T-helper 1 cell treated with Interleukin-12 subunit alpha and Interleukin-12 subunit beta and Interleukin-4 antibody, amounts not matched to agents 30 μg/mL and 1 μg/mL, for 36 hours (primary cell): ENCODE measurements around the gene IL18BP.

Source experiments
- H3K27ac Mint-ChIP-seq: one replicate; pipeline ENCODE4 v1.8.0; 2021; ENCODE audit warnings: mild to moderate bottlenecking, mixed read lengths
- H3K27me3 Mint-ChIP-seq: one replicate; pipeline ENCODE4 v1.8.0; 2021; ENCODE audit warnings: low read depth, mixed read lengths
- H3K36me3 Mint-ChIP-seq: one replicate; pipeline ENCODE4 v1.8.0; 2021; ENCODE audit warnings: low read depth, mixed read lengths
- H3K4me1 Mint-ChIP-seq: one replicate; pipeline ENCODE4 v1.8.0; 2021; ENCODE audit warnings: low read depth, mixed read lengths
- H3K4me3 Mint-ChIP-seq: one replicate; pipeline ENCODE4 v1.8.0; 2021; ENCODE audit warnings: mild to moderate bottlenecking, moderate library complexity, mixed read lengths
- H3K9me3 Mint-ChIP-seq: one replicate; pipeline ENCODE4 v1.8.0; 2021; ENCODE audit warnings: mixed read lengths

IL18BP gene

DNA sequence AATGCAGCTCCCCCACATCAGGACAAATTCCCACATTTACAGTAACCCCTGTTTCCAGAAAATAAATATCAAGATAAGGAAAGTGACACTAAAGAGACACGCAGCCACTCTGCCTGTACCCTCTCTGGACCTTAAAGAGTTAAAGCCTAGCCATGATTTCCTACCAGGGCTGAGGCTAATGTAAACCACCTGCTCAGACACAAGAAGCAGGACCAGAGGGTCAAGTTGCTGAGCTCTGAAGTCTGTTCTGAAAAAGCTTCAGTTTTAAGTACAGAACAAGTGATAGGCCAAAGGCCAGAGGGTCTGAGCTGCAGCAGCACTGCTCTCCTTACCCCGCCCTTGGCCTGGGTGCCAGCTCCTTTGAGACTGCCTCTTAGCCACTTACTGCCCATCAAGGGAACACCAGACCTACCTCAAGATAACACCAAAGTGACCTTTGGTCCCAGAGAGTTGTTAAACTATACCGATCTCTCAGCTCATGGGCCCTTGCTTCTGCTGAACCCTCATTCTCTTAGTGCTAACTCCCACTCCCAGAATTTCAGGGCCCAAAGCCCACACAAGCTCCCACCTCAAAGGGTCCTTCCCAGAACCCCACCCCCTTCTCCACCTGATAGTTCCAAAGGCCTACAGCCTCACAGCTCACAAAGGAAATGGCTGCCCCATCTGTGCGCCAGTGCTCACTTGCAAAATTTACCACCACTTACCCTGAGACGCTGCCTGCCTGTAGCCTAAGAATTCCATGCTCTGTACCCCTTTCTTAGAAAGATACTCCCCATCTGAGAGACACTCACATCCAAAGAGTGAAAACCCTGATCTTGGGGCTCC lies 40.5 kb downstream of the IL18BP start:
- no peaks in the 10 kb centered on the region for H3K9me3 Mint-ChIP-seq
- H3K4me3 Mint-ChIP-seq = no peak overlapping the region
- peaks cover 37% of the 10 kb centered on the region for H3K4me1 Mint-ChIP-seq
- peaks cover 20% of the 10 kb centered on the region for H3K36me3 Mint-ChIP-seq
- no peak overlapping the region for H3K27ac Mint-ChIP-seq
- no peaks in the 10 kb centered on the region for H3K27me3 Mint-ChIP-seq

DNA sequence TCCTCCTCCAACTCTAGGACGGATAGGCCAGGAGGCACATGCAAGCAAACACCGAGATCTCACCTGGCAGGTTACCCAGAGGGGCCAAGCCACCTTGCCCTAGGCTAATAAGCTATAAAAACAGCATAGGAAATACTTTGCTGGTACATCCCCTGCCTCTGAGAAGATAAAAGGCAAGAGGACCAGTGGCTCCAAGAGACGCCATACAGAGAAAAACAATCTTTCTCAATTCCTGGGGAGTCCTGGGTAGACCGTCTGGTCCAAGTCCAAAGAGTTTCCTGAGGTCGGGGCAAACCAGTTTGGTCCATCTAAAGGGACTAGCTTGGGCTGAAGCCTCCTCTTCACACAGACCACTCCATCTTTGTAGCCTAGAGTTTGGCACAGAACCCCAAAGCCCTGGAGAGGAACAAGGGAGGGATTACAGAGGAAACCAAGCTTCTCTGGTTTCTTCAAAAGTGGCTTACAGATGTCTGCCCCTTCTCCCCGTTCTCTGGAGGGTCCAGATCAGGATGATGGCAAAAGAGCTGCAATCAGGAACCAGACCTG lies 41.2 kb downstream of the IL18BP start:
- Mint-ChIP-seq H3K27me3 (no peaks in the 10 kb centered on the region), H3K4me1 (peaks cover 37% of the 10 kb centered on the region), H3K4me3 (no peak overlapping the region), H3K36me3 (peaks cover 19% of the 10 kb centered on the region), H3K27ac (no peak overlapping the region), H3K9me3 (no peaks in the 10 kb centered on the region)

DNA sequence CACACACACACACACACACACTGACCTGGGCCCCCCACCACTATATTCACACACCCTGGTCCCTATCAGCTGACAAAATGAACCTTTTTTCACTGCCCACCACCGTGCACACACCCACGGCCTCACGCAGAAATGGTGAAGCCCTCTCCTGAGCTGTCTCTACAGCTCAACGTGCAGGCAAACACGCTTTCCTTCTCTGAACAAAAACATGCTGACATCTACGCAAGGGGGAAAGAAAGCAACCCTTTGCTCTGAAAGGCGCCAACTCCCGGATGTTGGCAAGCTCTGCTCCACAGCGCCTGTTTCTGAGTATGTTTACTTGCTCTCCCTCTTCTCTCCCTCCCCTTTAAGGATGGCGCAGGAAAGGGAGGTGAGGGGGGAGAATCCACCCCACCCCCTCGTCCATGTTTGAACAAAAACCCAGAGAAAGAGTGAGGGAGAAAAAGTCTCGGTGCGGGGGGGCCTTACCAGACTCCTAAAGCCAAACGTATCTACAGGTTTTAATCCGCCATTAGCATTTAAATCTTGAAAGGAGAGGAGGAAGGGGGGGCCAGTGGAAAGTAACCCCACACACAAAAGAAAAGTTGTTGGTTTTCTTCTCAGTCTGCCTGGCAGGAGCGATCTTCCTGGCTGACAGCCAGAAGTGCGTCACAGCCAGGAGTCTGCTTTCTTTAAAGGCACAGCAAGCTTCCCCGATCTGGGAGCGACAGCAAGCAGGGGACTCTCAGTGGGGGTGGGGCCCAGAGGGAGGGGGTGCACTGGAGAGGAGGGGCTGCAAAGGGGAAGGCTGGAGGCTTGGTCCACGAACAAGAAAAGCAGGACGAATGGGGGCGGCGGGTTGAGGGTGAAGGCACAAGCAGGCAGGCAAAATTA lies 42.0 kb downstream of the IL18BP start:
- no peaks in the 10 kb centered on the region for H3K9me3 Mint-ChIP-seq
- H3K4me1 Mint-ChIP-seq = peaks cover 35% of the 10 kb centered on the region

DNA sequence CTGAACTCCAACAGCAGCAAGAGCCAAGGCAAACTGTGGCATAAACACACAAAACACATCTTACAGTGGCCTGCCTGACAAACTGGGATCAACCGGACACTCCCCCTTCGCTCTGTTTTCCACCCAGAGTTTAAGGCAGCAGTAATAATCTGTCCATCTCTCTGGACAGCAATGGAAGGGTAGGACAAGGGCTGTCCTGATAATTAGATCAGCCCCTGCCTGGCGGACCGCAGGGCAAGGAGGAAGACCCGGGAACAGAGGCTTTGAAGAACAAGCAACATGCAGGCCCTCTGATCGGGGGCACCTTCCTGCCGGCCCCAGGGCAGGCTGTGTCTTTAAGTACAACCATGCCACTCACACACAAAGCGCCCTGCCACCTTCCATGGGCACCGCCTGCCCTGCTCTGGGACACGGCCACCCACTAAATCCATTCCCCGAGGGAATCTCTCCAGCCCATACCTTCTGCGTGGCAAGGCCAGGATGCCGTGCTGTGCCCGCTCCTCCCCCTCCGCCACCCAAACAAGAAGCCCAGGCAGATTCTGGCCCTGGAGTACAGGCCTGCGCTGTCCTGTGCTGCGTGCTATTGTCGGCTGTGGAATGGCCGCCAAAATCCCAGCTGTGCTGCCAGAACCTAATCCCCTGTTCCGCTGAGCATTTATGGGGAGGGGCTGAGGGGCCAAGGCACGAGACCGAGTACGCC lies 42.8 kb downstream of the IL18BP start:
- H3K27me3 Mint-ChIP-seq = no peaks in the 10 kb centered on the region
- H3K4me3 Mint-ChIP-seq = no peak overlapping the region
- no peak overlapping the region for H3K27ac Mint-ChIP-seq
- H3K36me3 Mint-ChIP-seq = peaks cover 10% of the 10 kb centered on the region
- H3K4me1 Mint-ChIP-seq = peaks cover 32% of the 10 kb centered on the region
- H3K9me3 Mint-ChIP-seq = no peaks in the 10 kb centered on the region

More for the DNA sequence above, 42.0 kb downstream of the IL18BP start:
- no peak overlapping the region for H3K4me3 Mint-ChIP-seq
- H3K36me3 Mint-ChIP-seq = peaks cover 12% of the 10 kb centered on the region
- H3K27ac Mint-ChIP-seq = no peak overlapping the region
- no peaks in the 10 kb centered on the region for H3K27me3 Mint-ChIP-seq

DNA sequence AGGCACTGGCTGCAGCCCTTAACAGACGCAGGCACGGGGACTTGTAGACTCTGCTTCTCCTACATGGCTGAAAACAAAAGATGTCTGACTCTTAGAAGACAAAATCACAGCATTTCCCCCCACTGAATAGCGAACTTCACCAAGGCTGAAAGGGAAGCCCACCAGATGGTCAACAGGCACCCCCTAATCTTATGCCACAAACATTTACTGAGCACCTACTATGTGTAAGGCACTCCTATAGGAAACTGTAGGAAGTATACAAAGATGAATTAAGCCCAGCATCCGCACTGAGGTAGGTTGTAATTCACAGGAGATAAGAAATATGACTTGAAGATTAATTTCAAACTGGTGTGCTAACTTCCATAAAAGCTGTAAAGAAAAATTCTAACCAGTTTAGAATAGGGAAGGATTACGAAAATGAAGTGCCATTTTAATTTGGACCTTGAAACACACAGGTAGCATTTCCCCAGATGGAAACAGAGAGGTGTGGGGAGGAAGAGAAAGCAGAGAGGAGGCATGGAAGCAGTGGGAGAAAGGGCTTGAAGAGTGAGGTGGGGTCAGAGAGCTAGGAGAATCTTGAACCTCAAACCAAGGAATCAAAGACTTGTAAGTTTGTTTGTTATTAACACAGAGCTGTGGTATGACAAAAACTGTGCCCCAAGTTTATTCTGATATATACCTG lies 43.5 kb downstream of the IL18BP start:
- no peaks in the 10 kb centered on the region for H3K27me3 Mint-ChIP-seq
- peaks cover 27% of the 10 kb centered on the region for H3K4me1 Mint-ChIP-seq
- H3K9me3 Mint-ChIP-seq = no peaks in the 10 kb centered on the region
- no peak overlapping the region for H3K4me3 Mint-ChIP-seq
- H3K36me3 Mint-ChIP-seq = peaks cover 6% of the 10 kb centered on the region
- H3K27ac Mint-ChIP-seq = no peak overlapping the region

DNA sequence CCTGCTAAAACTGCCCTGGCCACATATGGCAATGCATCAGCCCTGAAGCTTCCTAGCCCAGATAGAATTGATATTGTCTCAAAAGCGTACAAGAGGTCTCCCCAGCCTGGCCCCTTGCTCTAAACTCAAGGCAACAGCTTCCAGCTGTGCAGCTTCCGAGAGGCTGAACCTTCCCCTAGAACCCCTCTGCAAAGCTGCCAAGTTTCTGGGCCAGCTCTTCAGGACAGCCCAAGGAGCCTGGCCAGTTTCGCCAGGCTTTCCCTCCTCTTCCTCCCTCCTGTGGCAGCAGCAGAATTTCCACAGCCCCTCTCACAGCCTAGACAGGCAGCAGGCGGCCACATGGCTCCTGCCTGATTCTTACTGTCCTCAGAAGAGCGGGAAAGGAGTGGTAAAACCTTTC lies 47.1 kb downstream of the IL18BP start:
- H3K9me3 Mint-ChIP-seq = no peaks in the 10 kb centered on the region
- peaks cover 23% of the 10 kb centered on the region for H3K4me1 Mint-ChIP-seq
- peaks cover 9% of the 10 kb centered on the region for H3K36me3 Mint-ChIP-seq
- H3K27ac Mint-ChIP-seq = no peak overlapping the region
- H3K27me3 Mint-ChIP-seq = no peaks in the 10 kb centered on the region
- H3K4me3 Mint-ChIP-seq = no peak overlapping the region

DNA sequence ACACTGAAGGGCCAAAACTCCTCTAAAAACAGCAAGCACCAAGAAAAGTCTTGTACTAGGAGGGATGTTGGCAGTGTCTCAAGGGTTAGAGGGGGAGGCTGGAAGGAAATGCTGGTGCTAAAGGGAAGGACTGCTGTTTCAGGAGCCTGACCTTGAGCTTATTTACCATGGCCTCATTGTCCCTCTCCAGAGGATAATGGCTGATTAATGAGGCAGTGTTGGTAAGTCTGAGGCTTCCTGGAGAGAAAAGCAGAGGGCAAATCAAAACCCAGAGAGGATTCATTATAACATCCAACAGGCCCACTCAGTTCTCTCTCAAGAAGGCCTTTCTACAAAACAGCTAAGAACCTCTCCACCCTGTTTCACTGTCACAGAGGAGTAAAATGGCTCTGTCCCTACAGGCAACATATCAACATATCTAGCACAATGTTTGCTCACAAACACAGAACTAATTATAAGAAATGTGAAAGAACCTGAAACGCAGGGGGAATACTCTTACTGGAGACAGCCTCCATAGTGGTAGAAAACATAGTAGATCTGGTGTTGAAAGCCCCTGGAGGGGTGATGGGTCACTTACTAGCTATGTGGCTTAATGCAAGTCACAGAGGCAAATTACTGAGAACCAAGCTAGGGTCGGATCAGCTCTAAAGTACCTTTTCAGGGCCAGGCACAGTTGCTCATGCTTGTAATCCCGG lies 50.2 kb downstream of the IL18BP start:
- Mint-ChIP-seq H3K4me1 (peaks cover 2% of the 10 kb centered on the region), H3K36me3 (peaks cover 10% of the 10 kb centered on the region), H3K27me3 (no peaks in the 10 kb centered on the region), H3K27ac (no peak overlapping the region), H3K4me3 (no peak overlapping the region), H3K9me3 (no peaks in the 10 kb centered on the region)
